Gastrocnemius medialis (tissue), 4 donors: ENCODE measurements around the gene SIDT1. TPM values are rescaled to one million over a fixed set of nuclear protein-coding genes. Genes with fewer than 3 reads are reported as not detected.

Experiments used
- ATAC-seq, 2 donors: fragments of 150-250 bp; one replicate each; pipeline ENCODE4 v1.9.1; 2016
- DNase-seq, 2 donors: peaks; one replicate each; pipeline ENCODE4 v3.0.0-alpha.2; 2019
- H3K27ac ChIP-seq, 4 donors: fragments of 200-600 bp; sonication (generic); 1 replicate in 1 of 4; 2 replicates in 3 of 4; pipeline ENCODE4 v1.5.1; 2016 to 2018; ENCODE audit warnings: mild to moderate bottlenecking in 2 of 4, moderate library complexity in 1 of 4
- H3K27me3 ChIP-seq, 3 donors: fragments of 200-600 bp; sonication (generic) in 2 of 3; 1 replicate in 1 of 3; 2 replicates in 2 of 3; pipeline versions ENCODE4 v1.5.1 to v1.6.0; 2016 to 2019; ENCODE audit warnings: mild to moderate bottlenecking in 1 of 3, moderate library complexity in 1 of 3
- H3K36me3 ChIP-seq, 2 donors: fragments of 200-600 bp; sonication (generic) in 1 of 2; one replicate each; pipeline ENCODE4 v1.5.1; 2017 to 2018
- H3K4me1 ChIP-seq, 2 donors: fragments of 200-600 bp; sonication (generic) in 1 of 2; one replicate each; pipeline ENCODE4 v1.5.1; 2016 to 2017; ENCODE audit warnings: mild to moderate bottlenecking in 2 of 2
- H3K4me3 ChIP-seq, 4 donors: fragments of 200-600 bp; sonication (generic) in 3 of 4; 1 replicate in 1 of 4; 2 replicates in 3 of 4; pipeline ENCODE4 v1.5.1; 2016 to 2019; ENCODE audit warnings: mild to moderate bottlenecking in 2 of 4
- H3K9me3 ChIP-seq, 3 donors: fragments of 200-600 bp; sonication (generic) in 2 of 3; 1 replicate in 1 of 3; 2 replicates in 2 of 3; pipeline ENCODE4 v1.5.1; 2016 to 2019
- POLR2A ChIP-seq, 2 donors: fragments of 450-650 bp; IDR thresholded peaks; one replicate each; pipeline ENCODE4 v1.6.1; 2017; ENCODE audit warnings: antibody characterized with exemption in 2 of 2, mild to moderate bottlenecking in 2 of 2, moderate library complexity in 2 of 2
- in situ Hi-C, 4 donors: fragments of 200-750 bp; cut with MboI; loops; one replicate each; pipeline versions ENCODE4 v1.15.0 to v1.8.0; 2017; ENCODE audit warnings: low sequenced_read_pairs in 4 of 4
- intact Hi-C: fragments of 100-400 bp; cut with DNase I; formaldehyde crosslinking; loops from one replicate; pipeline ENCODE4 v1.15.1; 2023; ENCODE audit warnings: low total_unique reads
- total RNA-seq, 4 donors: library from RNA; depleted of rRNA; stranded (reverse); fragments of >200 nt; gene quantifications; one replicate each; pipeline versions ENCODE4 v1.1.0 to v1.2.3, GENCODE V29; 2016
- TF ChIP-seq, protein P1 (sequence below), 5 experiments: fragments of 450-650 bp in 3 of 5; fragments of 200-600 bp in 2 of 5; sonication (generic) in 2 of 5; IDR thresholded peaks in 4 of 5; conservative IDR thresholded peaks in 1 of 5; 1 replicate in 4 of 5; 2 replicates in 1 of 5; pipeline ENCODE4 v1.5.1; 2016 to 2019; ENCODE audit warnings: antibody characterized with exemption in 5 of 5, mild to moderate bottlenecking in 3 of 5, moderate library complexity in 3 of 5

SIDT1 gene
- total RNA-seq, 4 donors from 2014 or later = 0.13 to 0.87 (median 0.19) TPM; not detected in 1

DNA sequence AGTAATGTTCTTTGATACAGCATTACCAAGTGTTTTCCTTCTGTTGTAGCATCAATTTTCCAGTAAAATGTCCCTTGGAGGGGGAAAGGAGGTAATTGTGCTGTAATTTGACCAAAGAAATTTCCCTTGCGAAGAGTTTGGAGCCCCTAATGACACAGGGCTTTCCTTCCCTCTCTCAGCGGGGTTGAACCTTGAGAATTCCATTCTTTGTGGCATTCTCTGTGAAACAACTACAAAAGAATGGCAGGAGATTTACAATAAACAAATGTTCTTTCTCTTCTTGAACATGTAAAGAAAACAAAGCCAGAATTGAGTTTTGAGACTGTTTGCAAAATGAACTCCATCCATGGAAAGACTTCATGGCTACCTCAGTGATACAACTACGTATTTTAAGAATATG, 53.4 kb downstream of the SIDT1 start:
- Histone ChIP-seq H3K36me3 (no peaks in the 10 kb centered on the region), H3K4me1 (no peaks in the 10 kb centered on the region), H3K27ac (no peak overlapping the region), H3K4me3 (no peak overlapping the region), H3K27me3 (no peaks in the 10 kb centered on the region), H3K9me3 (no peaks in the 10 kb centered on the region)
- in situ Hi-C loops = no loop called here
- TF ChIP-seq, protein P1, sequence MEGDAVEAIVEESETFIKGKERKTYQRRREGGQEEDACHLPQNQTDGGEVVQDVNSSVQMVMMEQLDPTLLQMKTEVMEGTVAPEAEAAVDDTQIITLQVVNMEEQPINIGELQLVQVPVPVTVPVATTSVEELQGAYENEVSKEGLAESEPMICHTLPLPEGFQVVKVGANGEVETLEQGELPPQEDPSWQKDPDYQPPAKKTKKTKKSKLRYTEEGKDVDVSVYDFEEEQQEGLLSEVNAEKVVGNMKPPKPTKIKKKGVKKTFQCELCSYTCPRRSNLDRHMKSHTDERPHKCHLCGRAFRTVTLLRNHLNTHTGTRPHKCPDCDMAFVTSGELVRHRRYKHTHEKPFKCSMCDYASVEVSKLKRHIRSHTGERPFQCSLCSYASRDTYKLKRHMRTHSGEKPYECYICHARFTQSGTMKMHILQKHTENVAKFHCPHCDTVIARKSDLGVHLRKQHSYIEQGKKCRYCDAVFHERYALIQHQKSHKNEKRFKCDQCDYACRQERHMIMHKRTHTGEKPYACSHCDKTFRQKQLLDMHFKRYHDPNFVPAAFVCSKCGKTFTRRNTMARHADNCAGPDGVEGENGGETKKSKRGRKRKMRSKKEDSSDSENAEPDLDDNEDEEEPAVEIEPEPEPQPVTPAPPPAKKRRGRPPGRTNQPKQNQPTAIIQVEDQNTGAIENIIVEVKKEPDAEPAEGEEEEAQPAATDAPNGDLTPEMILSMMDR (IDR thresholded peaks at IDR 0.05 in 4 of 5, conservative IDR thresholded peaks at IDR 0.05 in 1 of 5) = no peak
- TF ChIP-seq POLR2A (IDR thresholded peaks at IDR 0.05) = no peak
- ATAC-seq = no peak
- DNase-seq = no peak
- intact Hi-C loops = no loop called here

DNA sequence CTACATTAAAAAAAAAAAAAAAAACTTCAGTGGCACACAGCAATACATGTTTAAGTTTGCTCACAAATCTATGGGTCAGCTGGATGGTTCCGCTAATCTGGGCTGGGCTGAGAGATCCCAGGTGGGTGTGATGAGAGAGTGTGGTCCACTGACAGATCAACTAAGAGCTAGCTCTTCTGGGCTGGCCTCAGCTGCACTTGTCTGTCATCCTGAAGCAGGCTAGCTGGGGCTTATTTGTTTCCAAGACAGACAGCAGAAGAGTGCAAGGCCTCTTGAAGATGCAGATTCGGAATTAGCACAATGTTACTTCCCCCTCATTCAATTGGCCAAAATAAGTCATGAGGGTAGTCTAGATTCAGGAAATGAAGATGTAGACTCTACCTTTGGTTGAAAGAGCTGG, 56.5 kb downstream of the SIDT1 start:
- Histone ChIP-seq H3K36me3 (no peaks in the 10 kb centered on the region), H3K27me3 (no peaks in the 10 kb centered on the region), H3K27ac (no peak overlapping the region), H3K4me3 (no peak overlapping the region), H3K4me1 (no peaks in the 10 kb centered on the region), H3K9me3 (no peaks in the 10 kb centered on the region)
- intact Hi-C loops (no loop called here), in situ Hi-C loops (no loop called here)
- ATAC-seq (no peak), DNase-seq (no peak)
- TF ChIP-seq POLR2A (IDR thresholded peaks at IDR 0.05) = no peak
- TF ChIP-seq, protein P1 (IDR thresholded peaks at IDR 0.05 in 4 of 5, conservative IDR thresholded peaks at IDR 0.05 in 1 of 5) = no peak

DNA sequence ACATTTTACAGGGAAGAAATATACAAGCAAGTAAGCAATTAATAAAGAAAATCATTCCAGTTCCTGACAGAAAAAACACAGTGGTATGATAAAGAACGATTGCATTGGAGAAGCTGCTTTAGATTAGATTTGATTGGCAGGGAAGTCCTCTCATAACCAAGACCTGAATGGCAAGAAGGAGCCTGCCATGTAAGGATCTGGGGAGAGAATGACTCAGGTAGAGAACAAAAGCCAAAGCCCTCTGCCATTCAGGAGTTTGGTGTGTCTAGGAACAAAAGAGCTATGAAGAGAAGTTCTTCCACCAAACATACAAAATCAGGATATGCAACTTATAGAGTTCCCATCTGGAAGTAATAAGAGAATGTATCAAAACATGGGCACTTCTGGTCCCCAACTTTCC, 57.6 kb downstream of the SIDT1 start:
- TF ChIP-seq POLR2A (IDR thresholded peaks at IDR 0.05) = no peak
- TF ChIP-seq, protein P1 (IDR thresholded peaks at IDR 0.05 in 4 of 5, conservative IDR thresholded peaks at IDR 0.05 in 1 of 5) = no peak
- in situ Hi-C loops = no loop called here
- no peaks in the 10 kb centered on the region for H3K36me3 ChIP-seq

DNA sequence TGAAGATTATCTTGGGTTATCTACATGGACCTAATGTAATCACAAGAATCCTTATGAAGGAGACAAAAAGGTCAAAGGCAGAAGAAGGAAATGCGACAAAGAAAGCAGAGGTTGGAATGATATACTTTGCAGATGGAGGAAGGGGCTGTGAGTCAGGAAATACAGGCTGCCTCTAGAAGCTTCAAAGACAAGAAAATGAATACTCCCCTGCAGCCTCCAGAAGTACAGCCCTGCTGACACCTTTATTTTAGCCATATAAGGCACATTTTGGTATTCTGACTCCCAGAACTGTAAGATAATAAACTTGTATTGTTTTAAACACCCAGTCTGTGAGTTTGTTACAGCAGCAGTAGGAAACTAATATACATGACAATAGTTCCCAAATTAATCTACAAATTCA, 58.6 kb downstream of the SIDT1 start:
- no peaks in the 10 kb centered on the region for H3K36me3 ChIP-seq
- DNase-seq (no peak), ATAC-seq (no peak)
- TF ChIP-seq, protein P1 (IDR thresholded peaks at IDR 0.05 in 4 of 5, conservative IDR thresholded peaks at IDR 0.05 in 1 of 5) = no peak
- no peak for TF ChIP-seq POLR2A (IDR thresholded peaks at IDR 0.05)
- no peaks in the 10 kb centered on the region for H3K9me3 ChIP-seq
- H3K27ac ChIP-seq = no peak overlapping the region
- no peaks in the 10 kb centered on the region for H3K4me1 ChIP-seq
- in situ Hi-C loops = no loop called here
- H3K27me3 ChIP-seq = no peaks in the 10 kb centered on the region
- intact Hi-C loops = no loop called here
- no peak overlapping the region for H3K4me3 ChIP-seq

More for the DNA sequence above, 57.6 kb downstream of the SIDT1 start:
- intact Hi-C loops = no loop called here
- DNase-seq = no peak
- ATAC-seq = no peak
- Histone ChIP-seq H3K4me1 (no peaks in the 10 kb centered on the region), H3K27me3 (no peaks in the 10 kb centered on the region), H3K4me3 (no peak overlapping the region), H3K27ac (no peak overlapping the region), H3K9me3 (no peaks in the 10 kb centered on the region)

DNA sequence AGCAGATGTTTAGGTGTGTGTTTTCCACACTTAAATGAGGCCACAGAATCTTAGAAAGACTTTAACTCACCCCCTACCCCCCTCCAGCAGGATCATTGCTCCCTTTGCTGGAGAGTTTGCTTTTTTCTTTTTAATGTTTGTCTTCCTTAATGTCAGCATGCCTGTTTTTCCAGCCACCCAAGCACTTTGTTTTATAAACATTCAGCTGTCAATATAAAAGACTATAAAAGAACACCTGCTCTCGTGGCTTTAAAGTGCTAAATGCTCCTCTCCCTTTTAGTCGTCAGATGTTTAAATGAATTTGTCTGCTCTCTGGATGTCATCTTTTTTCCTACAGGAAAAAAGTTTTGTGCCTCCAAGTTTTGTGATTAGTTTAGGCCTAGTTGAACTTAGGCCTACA, 61.7 kb downstream of the SIDT1 start:
- H3K27me3 ChIP-seq = no peaks in the 10 kb centered on the region
- TF ChIP-seq, protein P1 (IDR thresholded peaks at IDR 0.05 in 4 of 5, conservative IDR thresholded peaks at IDR 0.05 in 1 of 5) = no peak
- H3K36me3 ChIP-seq = no peaks in the 10 kb centered on the region
- H3K4me1 ChIP-seq = no peaks in the 10 kb centered on the region
- intact Hi-C loops = no loop called here
- DNase-seq (no peak), ATAC-seq (no peak)
- H3K4me3 ChIP-seq = no peak overlapping the region
- H3K9me3 ChIP-seq = no peaks in the 10 kb centered on the region
- in situ Hi-C loops = no loop called here
- H3K27ac ChIP-seq = no peak overlapping the region
